ENCODE data around the gene C8B.

The C8B gene

GRCh38 chr1:56995414-56996100 is 29.7 kb upstream of the C8B start:
- H3K9ac ChIP-seq = no peak overlapping the region
- H4K20me1 ChIP-seq (ENCODE audit: insufficient read depth) = no peaks in the 10 kb centered on the region
- H3K4me2 ChIP-seq = no peak overlapping the region
- no peak overlapping the region for H3K27ac ChIP-seq
- no peaks in the 10 kb centered on the region for H3K36me3 ChIP-seq (ENCODE audit: insufficient read depth)
- no peak overlapping the region for H3K4me3 ChIP-seq (IDR thresholded peaks at IDR 0.05; ENCODE audit: insufficient read depth, low read depth, low read length)
- no peaks in the 10 kb centered on the region for H3K79me2 ChIP-seq (ENCODE audit: insufficient read depth, low read depth)
- no peak overlapping the region for H2AFZ ChIP-seq (ENCODE audit: low read depth)
- no peaks in the 10 kb centered on the region for H3K4me1 ChIP-seq (ENCODE audit: low read depth, poor library complexity, severe bottlenecking)
- no peaks in the 10 kb centered on the region for H3K27me3 ChIP-seq (ENCODE audit: insufficient read depth, low read depth)
- TF ChIP-seq CTCF (conservative IDR thresholded peaks at IDR 0.05; ENCODE audit: low read depth, low read length) = no peak

- H3K4me1 ChIP-seq (ENCODE audit: low read depth, poor library complexity, severe bottlenecking) = no peaks in the 10 kb centered on the region
These were observed 27.7 kb upstream of the C8B start for GRCh38 chr1:56993475-56993874.

GRCh38 chr1:56992318-56993125 is 26.7 kb upstream of the C8B start:
- Histone ChIP-seq H4K20me1 (ENCODE audit: insufficient read depth) (no peaks in the 10 kb centered on the region), H3K79me2 (ENCODE audit: insufficient read depth, low read depth) (no peaks in the 10 kb centered on the region), H3K4me1 (ENCODE audit: low read depth, poor library complexity, severe bottlenecking) (no peaks in the 10 kb centered on the region), H3K9ac (no peak overlapping the region), H3K27ac (no peak overlapping the region), H3K4me3 (IDR thresholded peaks at IDR 0.05; ENCODE audit: insufficient read depth, low read depth, low read length) (no peak overlapping the region), H3K27me3 (ENCODE audit: insufficient read depth, low read depth) (no peaks in the 10 kb centered on the region), H2AFZ (ENCODE audit: low read depth) (no peak overlapping the region), H3K4me2 (no peak overlapping the region), H3K36me3 (ENCODE audit: insufficient read depth) (no peaks in the 10 kb centered on the region)
- TF ChIP-seq CTCF (conservative IDR thresholded peaks at IDR 0.05; ENCODE audit: low read depth, low read length) = no peak

More at GRCh38 chr1:56993475-56993874, 27.7 kb upstream of the C8B start:
- Histone ChIP-seq H3K79me2 (ENCODE audit: insufficient read depth, low read depth) (no peaks in the 10 kb centered on the region), H3K36me3 (ENCODE audit: insufficient read depth) (no peaks in the 10 kb centered on the region), H3K27ac (no peak overlapping the region), H3K4me3 (IDR thresholded peaks at IDR 0.05; ENCODE audit: insufficient read depth, low read depth, low read length) (no peak overlapping the region), H2AFZ (ENCODE audit: low read depth) (no peak overlapping the region), H3K9ac (no peak overlapping the region), H4K20me1 (ENCODE audit: insufficient read depth) (no peaks in the 10 kb centered on the region), H3K27me3 (ENCODE audit: insufficient read depth, low read depth) (no peaks in the 10 kb centered on the region), H3K4me2 (no peak overlapping the region)
- no peak for TF ChIP-seq CTCF (conservative IDR thresholded peaks at IDR 0.05; ENCODE audit: low read depth, low read length)

GRCh38 chr1:56991576-56991975 is 25.8 kb upstream of the C8B start:
- Histone ChIP-seq H3K9ac (no peak overlapping the region), H3K79me2 (ENCODE audit: insufficient read depth, low read depth) (no peaks in the 10 kb centered on the region), H3K4me3 (IDR thresholded peaks at IDR 0.05; ENCODE audit: insufficient read depth, low read depth, low read length) (no peak overlapping the region), H4K20me1 (ENCODE audit: insufficient read depth) (no peaks in the 10 kb centered on the region), H3K4me1 (ENCODE audit: low read depth, poor library complexity, severe bottlenecking) (no peaks in the 10 kb centered on the region), H2AFZ (ENCODE audit: low read depth) (no peak overlapping the region), H3K27me3 (ENCODE audit: insufficient read depth, low read depth) (no peaks in the 10 kb centered on the region), H3K36me3 (ENCODE audit: insufficient read depth) (no peaks in the 10 kb centered on the region), H3K4me2 (no peak overlapping the region), H3K27ac (no peak overlapping the region)
- no peak for TF ChIP-seq CTCF (conservative IDR thresholded peaks at IDR 0.05; ENCODE audit: low read depth, low read length)
